HFF-Myc (cell line): ENCODE measurements around the gene PRKCA.

ENCODE experiments used
- DNase-seq: peaks from one replicate; pipeline ENCODE4 v3.0.0-alpha.2; 2011; ENCODE audit warnings: low read depth; ENCODE audit errors: extremely low read depth
- H3K4me3 ChIP-seq: replicated peaks from 2 replicates; pipeline ENCODE4 v1.5.1; 2011; ENCODE audit warnings: low read depth, mild to moderate bottlenecking, control low read depth, low read length
- CTCF ChIP-seq: IDR thresholded peaks from 2 replicates; pipeline ENCODE4 v1.5.1; 2012; ENCODE audit warnings: mild to moderate bottlenecking, low read depth, low read length, control low read depth; ENCODE audit errors: missing control alignments

The PRKCA gene

DNA sequence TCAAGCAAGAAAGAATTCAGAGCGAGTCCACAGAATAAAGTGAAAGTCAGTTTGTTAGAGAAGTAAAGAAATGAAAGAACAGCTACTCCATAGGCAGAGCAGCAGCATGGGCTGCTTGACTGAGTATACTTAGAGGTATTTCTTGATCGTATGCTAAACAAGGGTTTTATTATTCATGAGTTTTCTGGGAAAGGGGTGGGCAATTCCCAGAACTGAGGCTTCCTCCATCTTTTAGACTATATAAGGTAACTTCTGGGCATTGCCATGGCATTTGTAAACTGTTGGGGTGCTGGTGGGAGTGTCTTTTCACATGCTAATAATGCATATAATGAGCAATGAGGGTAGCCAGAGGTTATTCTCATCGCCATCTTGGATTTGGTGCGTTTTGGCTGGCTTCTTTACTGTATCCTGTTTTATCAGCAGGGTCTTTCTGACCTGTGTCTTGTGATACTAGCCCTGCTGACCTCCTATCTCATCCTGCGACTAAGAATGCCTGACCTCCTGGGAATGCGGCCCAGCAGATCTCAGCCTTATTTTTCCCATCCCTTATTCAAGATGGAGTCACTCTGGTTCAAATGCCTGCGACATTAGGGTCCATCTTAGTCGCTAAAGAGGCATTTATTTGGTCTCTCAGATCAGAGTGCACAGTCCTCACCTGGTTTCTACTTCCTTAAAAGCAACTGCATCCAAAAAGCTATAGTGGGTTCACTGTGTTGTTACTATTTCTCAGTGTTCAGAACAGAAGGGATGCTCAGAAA lies 432.0 kb downstream of the PRKCA start:
- no peak for TF ChIP-seq CTCF
- H3K4me3 ChIP-seq, result no peak overlapping the region
- no peak for DNase-seq

- no peak overlapping the region for H3K4me3 ChIP-seq
- TF ChIP-seq CTCF, result no peak
- DNase-seq, result no peak
These were observed 435.1 kb downstream of the PRKCA start for GRCh38 chr17:66737524-66737923.

DNA sequence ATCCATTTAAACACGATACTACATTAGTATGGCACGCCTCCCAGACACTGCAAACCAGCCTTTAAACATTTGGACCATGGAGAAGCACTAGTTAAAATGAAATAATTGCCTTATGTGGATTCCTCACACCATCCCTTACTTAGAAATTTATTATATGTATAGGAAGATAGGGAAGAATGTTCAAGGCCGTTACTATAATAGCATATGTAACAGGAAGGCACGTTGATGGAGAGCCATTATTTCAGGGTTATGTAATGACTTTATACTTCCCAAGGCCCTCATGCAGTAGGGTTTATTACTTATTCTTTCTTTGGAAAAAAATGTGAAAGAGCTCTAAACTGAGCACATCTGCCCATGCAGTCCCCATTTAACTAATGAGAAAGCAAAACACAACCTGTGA lies 435.9 kb downstream of the PRKCA start:
- H3K4me3 ChIP-seq, result no peak overlapping the region
- TF ChIP-seq CTCF, result no peak
- DNase-seq, result no peak

DNA sequence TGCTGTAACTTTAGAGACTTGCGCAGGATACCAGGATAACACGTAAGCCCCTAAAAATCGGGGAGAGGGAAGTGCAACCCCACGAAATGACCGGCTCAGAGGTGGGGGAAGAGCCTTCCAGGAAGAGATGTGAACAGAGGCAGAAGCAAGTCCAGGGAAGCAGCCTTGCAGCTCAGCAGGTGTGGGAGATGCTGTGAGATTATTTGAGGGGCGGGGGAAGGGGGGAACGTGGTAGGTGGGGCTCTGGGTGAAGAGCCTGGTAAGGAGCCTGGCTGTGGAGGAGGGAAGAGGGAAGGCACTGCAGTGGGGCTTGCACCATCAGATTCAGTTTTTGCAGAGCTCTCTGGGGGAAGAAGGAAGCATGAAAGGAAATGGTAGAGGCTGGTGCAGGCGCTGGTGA lies 437.1 kb downstream of the PRKCA start:
- no peak for DNase-seq
- TF ChIP-seq CTCF, result no peak
- no peak overlapping the region for H3K4me3 ChIP-seq

- no peak for TF ChIP-seq CTCF
- DNase-seq, result no peak
- no peak overlapping the region for H3K4me3 ChIP-seq
These were observed 437.8 kb downstream of the PRKCA start for GRCh38 chr17:66740226-66740625.

DNA sequence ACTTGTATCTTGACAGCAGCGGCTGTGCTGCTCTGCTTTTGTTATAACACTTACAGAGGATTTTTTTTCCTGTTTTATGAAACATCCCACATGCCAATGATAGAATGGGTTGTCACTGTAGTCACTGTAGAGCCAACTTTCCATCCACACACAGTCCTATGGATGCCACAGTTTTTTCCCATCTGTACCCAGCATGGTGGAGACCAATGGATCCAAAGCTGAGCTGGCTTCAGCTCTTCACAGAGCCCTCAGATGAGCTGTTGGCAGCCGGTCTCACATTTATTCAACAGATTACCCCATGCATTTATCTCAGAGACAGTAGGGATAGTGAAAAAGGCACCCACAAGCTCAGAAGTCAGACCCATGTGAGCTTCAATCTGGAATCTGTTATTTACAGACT lies 441.1 kb downstream of the PRKCA start:
- no peak for DNase-seq
- no peak overlapping the region for H3K4me3 ChIP-seq
- no peak for TF ChIP-seq CTCF

DNA sequence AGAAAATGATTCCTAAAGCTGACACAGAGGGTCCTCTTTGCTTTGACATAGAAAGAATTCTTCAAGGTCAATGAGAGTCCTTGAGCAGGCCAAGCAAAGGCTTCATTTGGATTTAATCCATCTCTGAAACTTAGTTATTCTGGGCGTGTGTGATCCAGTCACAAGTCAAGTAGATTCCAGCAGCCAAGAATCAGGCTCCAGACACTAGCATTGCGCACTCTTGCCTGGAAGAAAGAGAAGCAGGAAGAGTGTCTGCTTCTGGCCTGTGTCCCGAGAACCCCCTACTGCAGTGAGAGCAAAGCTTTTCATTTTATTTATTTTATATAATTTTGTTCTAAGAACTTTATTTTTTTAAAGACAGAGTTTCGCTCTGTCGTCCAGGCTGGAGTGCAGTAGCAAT lies 444.3 kb downstream of the PRKCA start:
- TF ChIP-seq CTCF, result no peak
- DNase-seq, result no peak
- H3K4me3 ChIP-seq, result no peak overlapping the region
